ENCODE measurements around the gene ITCH.
"Not testable (repeated sequence)": the region's sequence is repeated elsewhere in the genome, so short reads cannot be mapped to it uniquely, and the experiment has no call there.

Gene ITCH

GRCh38 chr20:34517114-34517505 lies 154.0 kb downstream of the ITCH start:
- DNase-seq (ENCODE audit: insufficient read length, low spot score) (no peak), FAIRE-seq (no peak)
- TF ChIP-seq PAX5 (IDR thresholded peaks at IDR 0.05; ENCODE audit: insufficient read depth, low read length, severe bottlenecking), result no peak
- no peak for TF ChIP-seq SPI1 (IDR thresholded peaks at IDR 0.05; ENCODE audit: low read depth, low read length)
- TF ChIP-seq POU2F2 (IDR thresholded peaks at IDR 0.05; ENCODE audit: low read depth, low read length), result no peak
- TF ChIP-seq POLR2AphosphoS5 (IDR thresholded peaks at IDR 0.05; ENCODE audit: low read depth, low read length), result no peak
- TF ChIP-seq TAF1 (IDR thresholded peaks at IDR 0.05; ENCODE audit: low read depth, low read length), result no peak
- TF ChIP-seq POLR2A (IDR thresholded peaks at IDR 0.05; ENCODE audit: low read depth, low read length), result no peak

- not testable (repeated sequence) for FAIRE-seq; DNase-seq (ENCODE audit: insufficient read length, low spot score)
Measured at GRCh38 chr20:34518863-34519262, 155.8 kb downstream of the ITCH start.

- not testable (repeated sequence) for FAIRE-seq; DNase-seq (ENCODE audit: insufficient read length, low spot score)
Measured at GRCh38 chr20:34519841-34520240, 156.8 kb downstream of the ITCH start.

GRCh38 chr20:34522969-34523871 lies 160.1 kb downstream of the ITCH start:
- DNase-seq (ENCODE audit: insufficient read length, low spot score), result peak; percentile 53
- no peak for TF ChIP-seq POU2F2 (IDR thresholded peaks at IDR 0.05; ENCODE audit: low read depth, low read length)
- TF ChIP-seq SPI1 (IDR thresholded peaks at IDR 0.05; ENCODE audit: low read depth, low read length), result no peak
- no peak for TF ChIP-seq TAF1 (IDR thresholded peaks at IDR 0.05; ENCODE audit: low read depth, low read length)
- TF ChIP-seq POLR2A (IDR thresholded peaks at IDR 0.05; ENCODE audit: low read depth, low read length), result no peak
- no peak for TF ChIP-seq PAX5 (IDR thresholded peaks at IDR 0.05; ENCODE audit: insufficient read depth, low read length, severe bottlenecking)
- no peak for TF ChIP-seq POLR2AphosphoS5 (IDR thresholded peaks at IDR 0.05; ENCODE audit: low read depth, low read length)
- FAIRE-seq, result peak; percentile 58

- DNase-seq (ENCODE audit: insufficient read length, low spot score) (no peak), FAIRE-seq (no peak)
- TF ChIP-seq POLR2AphosphoS5 (IDR thresholded peaks at IDR 0.05; ENCODE audit: low read depth, low read length) (no peak), SPI1 (IDR thresholded peaks at IDR 0.05; ENCODE audit: low read depth, low read length) (no peak), POLR2A (IDR thresholded peaks at IDR 0.05; ENCODE audit: low read depth, low read length) (no peak), TAF1 (IDR thresholded peaks at IDR 0.05; ENCODE audit: low read depth, low read length) (no peak), PAX5 (IDR thresholded peaks at IDR 0.05; ENCODE audit: insufficient read depth, low read length, severe bottlenecking) (no peak)
Measured at GRCh38 chr20:34524426-34524825, 161.4 kb downstream of the ITCH start.

- TF ChIP-seq POU2F2 (IDR thresholded peaks at IDR 0.05; ENCODE audit: low read depth, low read length) (no peak), SPI1 (IDR thresholded peaks at IDR 0.05; ENCODE audit: low read depth, low read length) (no peak), POLR2A (IDR thresholded peaks at IDR 0.05; ENCODE audit: low read depth, low read length) (no peak), PAX5 (IDR thresholded peaks at IDR 0.05; ENCODE audit: insufficient read depth, low read length, severe bottlenecking) (no peak), TAF1 (IDR thresholded peaks at IDR 0.05; ENCODE audit: low read depth, low read length) (no peak), POLR2AphosphoS5 (IDR thresholded peaks at IDR 0.05; ENCODE audit: low read depth, low read length) (no peak)
- FAIRE-seq (no peak), DNase-seq (ENCODE audit: insufficient read length, low spot score) (no peak)
Measured at GRCh38 chr20:34525342-34525708, 162.3 kb downstream of the ITCH start.

- DNase-seq (ENCODE audit: insufficient read length, low spot score), result no peak
- FAIRE-seq, result no peak
- TF ChIP-seq PAX5 (IDR thresholded peaks at IDR 0.05; ENCODE audit: insufficient read depth, low read length, severe bottlenecking) (no peak), POLR2AphosphoS5 (IDR thresholded peaks at IDR 0.05; ENCODE audit: low read depth, low read length) (no peak), SPI1 (IDR thresholded peaks at IDR 0.05; ENCODE audit: low read depth, low read length) (no peak)
Measured at GRCh38 chr20:34525709-34526416, 162.8 kb downstream of the ITCH start.

GRCh38 chr20:34526466-34526865 lies 163.4 kb downstream of the ITCH start:
- FAIRE-seq, result no peak
- TF ChIP-seq SPI1 (IDR thresholded peaks at IDR 0.05; ENCODE audit: low read depth, low read length), result no peak
- TF ChIP-seq PAX5 (IDR thresholded peaks at IDR 0.05; ENCODE audit: insufficient read depth, low read length, severe bottlenecking), result no peak
- TF ChIP-seq POLR2A (IDR thresholded peaks at IDR 0.05; ENCODE audit: low read depth, low read length), result no peak
- no peak for TF ChIP-seq TAF1 (IDR thresholded peaks at IDR 0.05; ENCODE audit: low read depth, low read length)
- TF ChIP-seq POLR2AphosphoS5 (IDR thresholded peaks at IDR 0.05; ENCODE audit: low read depth, low read length), result no peak
- TF ChIP-seq POU2F2 (IDR thresholded peaks at IDR 0.05; ENCODE audit: low read depth, low read length), result no peak
- DNase-seq (ENCODE audit: insufficient read length, low spot score), result no peak

GRCh38 chr20:34527016-34527415 lies 163.9 kb downstream of the ITCH start:
- FAIRE-seq (no peak), DNase-seq (ENCODE audit: insufficient read length, low spot score) (no peak)
- TF ChIP-seq SPI1 (IDR thresholded peaks at IDR 0.05; ENCODE audit: low read depth, low read length), result no peak
- no peak for TF ChIP-seq POLR2A (IDR thresholded peaks at IDR 0.05; ENCODE audit: low read depth, low read length)
- TF ChIP-seq TAF1 (IDR thresholded peaks at IDR 0.05; ENCODE audit: low read depth, low read length), result no peak
- no peak for TF ChIP-seq POLR2AphosphoS5 (IDR thresholded peaks at IDR 0.05; ENCODE audit: low read depth, low read length)
- TF ChIP-seq POU2F2 (IDR thresholded peaks at IDR 0.05; ENCODE audit: low read depth, low read length), result no peak
- no peak for TF ChIP-seq PAX5 (IDR thresholded peaks at IDR 0.05; ENCODE audit: insufficient read depth, low read length, severe bottlenecking)

GRCh38 chr20:34528921-34529297 lies 165.8 kb downstream of the ITCH start:
- no peak for FAIRE-seq

More at GRCh38 chr20:34528921-34529297, 165.8 kb downstream of the ITCH start:
- TF ChIP-seq SPI1 (IDR thresholded peaks at IDR 0.05; ENCODE audit: low read depth, low read length) (no peak), TAF1 (IDR thresholded peaks at IDR 0.05; ENCODE audit: low read depth, low read length) (no peak), POLR2A (IDR thresholded peaks at IDR 0.05; ENCODE audit: low read depth, low read length) (no peak), PAX5 (IDR thresholded peaks at IDR 0.05; ENCODE audit: insufficient read depth, low read length, severe bottlenecking) (no peak), POU2F2 (IDR thresholded peaks at IDR 0.05; ENCODE audit: low read depth, low read length) (no peak), POLR2AphosphoS5 (IDR thresholded peaks at IDR 0.05; ENCODE audit: low read depth, low read length) (no peak)
- no peak for DNase-seq (ENCODE audit: insufficient read length, low spot score)

All from GM12891 (cell line).